NCI-H446 treated with DMSO at 0.1 percent for 48 hours (cell line): ENCODE data around the gene PUS10.
"Not testable (repeated sequence)": the region's sequence is repeated elsewhere in the genome, so short reads cannot be mapped to it uniquely, and the experiment has no call there.

Experiments
- DNase-seq: peaks from one replicate; lab custom pipeline; 2025; lab: John Stamatoyannopoulos, UW

PUS10 gene

DNA sequence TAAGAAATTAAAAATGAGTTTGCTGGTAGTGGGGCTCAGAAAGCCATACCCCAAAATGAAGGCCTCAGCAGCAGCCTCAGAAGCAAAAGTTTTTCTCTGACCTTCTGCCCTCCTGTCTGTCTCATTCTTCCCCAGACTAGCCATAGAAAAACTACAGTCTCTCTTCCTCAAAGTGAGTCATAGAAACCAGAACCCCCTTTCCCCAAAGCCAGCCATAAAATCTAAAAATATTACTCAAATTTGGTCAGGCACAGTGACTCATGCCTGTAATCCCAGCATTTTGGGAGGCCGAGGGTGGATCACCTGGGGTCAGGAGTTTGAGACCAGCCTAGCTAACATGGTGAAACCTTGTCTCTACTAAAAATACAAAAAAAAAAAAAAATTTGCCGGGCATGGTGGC, 5.8 kb downstream of the PUS10 start:
- DNase-seq, result not testable (repeated sequence)

DNA sequence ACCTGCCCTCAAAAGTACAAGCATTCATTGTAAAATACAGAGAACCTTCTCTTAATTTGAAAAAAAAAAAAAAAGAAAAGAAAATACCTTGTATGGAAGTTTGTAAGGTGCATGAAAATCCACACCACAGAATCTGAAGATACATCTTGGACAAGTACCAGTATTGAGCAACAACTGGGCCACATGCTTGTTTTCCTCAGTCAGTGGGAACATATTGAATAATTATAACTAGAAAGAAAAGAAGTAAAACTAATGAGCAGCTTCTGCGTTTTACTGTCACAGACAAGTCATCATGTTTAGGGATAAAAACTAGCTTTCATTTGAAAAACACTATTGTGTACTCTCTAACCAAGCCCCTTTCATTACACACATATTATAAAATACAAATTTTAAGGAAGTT, 6.4 kb downstream of the PUS10 start:
- no peak for DNase-seq

DNA sequence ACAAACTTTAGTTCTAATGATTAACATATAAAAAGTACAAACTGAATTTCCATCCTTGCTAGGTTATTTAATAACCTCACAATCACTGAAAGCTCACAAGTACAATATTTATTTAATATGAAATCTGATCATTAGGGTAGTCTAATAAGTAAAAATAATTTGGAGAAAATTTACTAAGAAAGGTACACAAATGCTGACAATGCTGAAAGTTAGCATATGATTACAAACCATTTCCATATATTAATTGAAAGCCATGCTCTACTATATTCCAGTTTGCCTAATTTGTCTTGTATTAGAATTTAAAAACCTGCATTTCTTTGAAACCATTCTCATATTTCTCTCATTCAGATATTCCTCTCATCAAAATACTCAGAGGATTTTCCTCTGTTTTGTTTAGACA, 8.7 kb downstream of the PUS10 start:
- no peak for DNase-seq

DNA sequence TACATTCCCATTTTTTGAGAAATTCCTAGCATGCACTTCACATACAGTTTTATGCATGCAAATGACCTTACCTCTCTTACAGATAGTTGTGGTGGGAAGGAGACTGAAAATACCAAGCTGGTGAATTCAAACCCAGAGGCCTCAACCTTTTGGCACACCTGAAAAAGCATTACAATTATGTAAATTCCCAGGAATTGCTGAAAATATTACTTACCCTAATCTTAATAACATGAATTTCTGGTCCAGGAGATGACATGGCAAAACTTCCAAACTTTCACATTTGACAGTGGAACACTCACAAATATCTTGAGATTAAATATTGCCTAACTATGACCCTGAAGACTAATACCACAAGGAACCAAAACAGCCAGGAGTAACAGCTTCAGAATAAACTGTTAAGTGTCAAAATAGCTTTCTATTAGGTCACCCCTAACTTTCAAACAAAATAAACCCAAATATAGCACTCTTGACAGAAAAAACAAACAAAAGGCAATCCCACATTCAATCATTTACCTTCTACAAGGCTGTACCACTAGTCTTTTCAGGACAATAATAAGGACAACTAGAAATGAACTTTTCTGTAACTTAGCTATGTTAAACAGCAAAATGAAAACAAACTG, 11.5 kb downstream of the PUS10 start:
- no peak for DNase-seq

DNA sequence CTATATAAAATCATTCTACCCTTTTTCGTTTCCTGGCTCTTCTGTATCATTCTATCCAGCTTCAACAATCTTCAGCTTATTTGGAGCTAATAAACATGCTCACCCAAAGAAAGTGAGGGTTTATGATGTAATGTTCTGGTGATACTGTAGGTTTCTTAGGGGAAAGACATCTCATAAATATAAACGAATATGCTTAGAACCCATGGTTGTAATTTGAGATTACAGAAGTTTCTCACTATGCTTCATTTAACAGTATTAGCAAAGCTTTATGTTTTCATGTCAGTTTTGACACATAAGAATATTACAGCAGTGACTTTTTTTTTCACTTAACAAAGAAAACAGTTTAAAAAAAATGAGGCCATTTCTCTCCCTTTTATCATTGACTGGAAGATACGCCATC, 12.3 kb downstream of the PUS10 start:
- no peak for DNase-seq

DNA sequence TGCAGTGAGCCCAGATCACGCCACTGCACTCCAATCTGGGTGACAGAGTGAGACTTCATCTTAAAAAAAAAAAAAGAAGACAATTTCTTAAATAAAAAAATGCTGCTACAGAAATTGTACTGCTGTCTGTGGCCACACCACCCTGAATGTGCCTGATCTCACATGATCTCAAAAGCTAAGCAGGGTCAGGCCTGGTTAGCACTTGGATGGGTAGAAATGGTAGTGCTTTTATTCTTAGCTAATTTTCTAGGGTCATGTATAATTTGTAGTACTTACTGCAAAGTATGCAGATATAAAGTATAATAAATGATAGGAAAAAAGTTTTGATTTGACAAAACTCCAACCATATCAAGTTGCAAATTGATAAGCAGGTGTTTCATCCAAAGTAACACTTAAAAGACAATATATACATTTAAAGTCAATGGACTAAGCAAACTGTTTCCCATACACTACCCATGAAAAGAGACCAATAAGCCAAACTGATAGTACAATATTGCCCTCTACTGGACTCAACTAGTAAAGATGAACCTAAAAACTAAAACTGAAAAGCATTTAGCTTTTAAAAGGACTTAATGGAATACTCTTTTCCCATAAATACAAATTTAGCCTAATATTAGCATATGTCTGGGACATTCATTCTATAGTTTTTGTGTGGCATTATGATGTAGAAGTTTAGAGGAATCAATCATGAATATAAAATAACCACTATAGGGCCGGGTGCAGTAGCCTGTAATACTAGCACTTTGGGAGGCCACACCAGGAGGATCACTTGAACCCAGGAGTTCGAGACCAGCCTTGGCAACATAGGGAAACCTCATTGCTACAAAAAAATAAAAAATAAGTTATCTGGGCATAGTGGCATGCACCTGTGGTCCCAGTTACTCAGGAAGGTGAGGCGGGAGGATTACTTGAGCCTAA, 19.2 kb downstream of the PUS10 start:
- peak; percentile 37 for DNase-seq

DNA sequence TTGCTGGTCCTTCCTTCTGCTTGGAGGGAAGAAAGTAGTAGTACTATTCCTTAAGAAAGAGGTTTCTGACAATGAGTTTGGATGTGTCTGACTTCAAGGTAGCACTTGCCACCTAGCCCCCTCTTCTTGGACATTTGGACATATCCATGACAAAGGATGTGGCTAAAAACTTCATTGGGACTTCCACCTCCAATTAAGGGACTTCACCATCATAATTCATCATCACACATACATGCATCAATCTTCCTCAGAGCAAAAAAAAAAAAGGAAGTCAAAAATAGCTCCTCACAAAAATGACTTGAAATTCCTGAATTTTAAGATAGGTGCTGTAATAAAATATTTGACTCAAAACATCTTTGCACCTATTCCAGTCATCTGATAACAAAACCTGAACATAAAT, 23.9 kb downstream of the PUS10 start:
- no peak for DNase-seq

DNA sequence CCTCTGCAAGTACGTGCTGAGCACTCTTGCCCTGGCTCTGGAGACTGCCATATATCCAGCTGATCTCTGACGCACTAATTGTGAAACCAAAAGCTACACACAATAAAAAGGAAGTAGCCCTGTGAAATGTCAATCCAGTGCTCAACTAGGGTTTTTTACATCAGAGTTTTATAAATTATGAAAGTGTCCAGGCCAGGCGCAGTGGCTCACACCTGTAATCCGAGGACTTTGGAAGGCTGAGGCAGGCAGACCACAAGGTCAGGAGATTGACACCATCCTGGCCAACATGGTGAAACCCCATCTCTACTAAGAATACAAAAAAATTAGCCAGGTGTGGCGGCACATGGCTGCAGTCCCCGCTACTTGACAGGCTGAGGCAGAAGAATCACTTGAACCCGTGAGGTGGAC, 25.1 kb downstream of the PUS10 start:
- no peak for DNase-seq

DNA sequence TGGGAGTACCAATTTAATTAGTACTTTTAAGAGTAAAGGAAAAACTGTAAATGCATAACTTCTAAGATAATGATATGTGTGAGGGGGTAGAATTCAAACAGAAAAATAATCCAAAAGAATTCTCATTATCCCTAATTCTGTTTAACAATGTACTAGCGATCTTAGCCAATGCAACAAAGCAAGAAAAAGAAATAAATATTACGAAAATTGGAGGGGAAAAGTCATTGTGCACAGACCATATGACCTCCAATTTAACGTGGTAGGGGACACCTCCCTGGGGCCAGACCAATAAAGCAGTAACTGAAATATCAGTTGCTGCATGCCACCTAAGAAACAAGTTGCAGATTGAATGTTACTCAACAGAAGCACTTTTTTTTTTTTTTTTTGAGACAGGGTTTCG, 26.4 kb downstream of the PUS10 start:
- no peak for DNase-seq

DNA sequence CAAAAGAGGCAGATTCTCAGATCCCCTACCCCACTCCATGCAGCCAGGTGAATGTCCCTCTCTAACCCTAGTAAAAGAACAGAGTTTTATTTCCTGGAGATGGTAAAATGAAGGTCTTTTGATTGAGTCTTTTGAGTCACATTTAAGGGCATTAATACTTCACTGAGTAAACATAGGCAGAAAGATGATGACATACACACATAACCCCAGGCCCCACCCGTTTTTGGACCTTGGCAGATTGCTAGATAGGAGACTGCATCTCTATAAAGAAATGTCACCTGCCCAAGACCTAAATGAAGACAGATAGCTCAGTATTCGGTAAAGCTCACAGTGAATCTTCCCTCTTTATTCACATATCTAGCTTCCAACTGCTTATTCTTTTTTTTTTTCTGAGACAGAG, 28.8 kb downstream of the PUS10 start:
- no peak for DNase-seq

DNA sequence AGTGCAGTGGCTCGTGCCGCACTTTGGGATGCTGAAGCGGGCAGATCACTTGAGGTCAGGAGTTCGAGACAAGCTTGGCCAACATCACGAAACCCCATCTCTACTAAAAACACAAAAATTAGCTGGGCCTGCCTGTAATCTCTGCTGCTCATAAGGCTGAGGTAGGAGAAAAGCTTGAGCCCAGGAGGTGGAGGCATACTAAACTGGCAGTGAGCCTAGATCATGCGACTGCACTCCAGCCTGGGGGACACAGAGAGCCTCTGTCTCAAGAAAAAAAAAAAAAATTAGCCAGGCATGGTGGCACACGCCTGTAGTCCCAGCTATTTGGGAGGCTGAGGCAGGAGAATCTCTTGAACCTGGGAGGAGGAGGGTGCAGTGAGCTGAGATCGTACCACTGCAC, 30.4 kb downstream of the PUS10 start:
- DNase-seq, result not testable (repeated sequence)

DNA sequence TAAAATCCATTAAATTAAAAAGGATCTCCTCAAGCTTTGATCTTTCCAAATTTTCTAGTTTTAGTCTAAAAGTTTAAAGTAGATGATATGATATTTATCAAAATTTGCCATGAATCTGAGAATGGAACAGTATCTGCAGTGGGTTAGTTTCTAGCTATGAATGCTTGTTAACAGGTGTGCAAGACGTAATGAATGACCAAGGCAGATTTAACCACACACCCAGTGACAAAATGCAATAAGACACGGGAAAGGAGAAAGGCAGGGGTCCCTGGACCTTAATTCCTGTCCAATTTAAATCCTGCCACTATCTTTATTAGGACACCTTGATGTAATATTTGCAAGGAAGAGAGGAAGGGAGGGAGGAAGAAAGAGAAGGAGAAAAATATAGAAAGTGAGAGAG, 31.0 kb downstream of the PUS10 start:
- DNase-seq, result no peak

DNA sequence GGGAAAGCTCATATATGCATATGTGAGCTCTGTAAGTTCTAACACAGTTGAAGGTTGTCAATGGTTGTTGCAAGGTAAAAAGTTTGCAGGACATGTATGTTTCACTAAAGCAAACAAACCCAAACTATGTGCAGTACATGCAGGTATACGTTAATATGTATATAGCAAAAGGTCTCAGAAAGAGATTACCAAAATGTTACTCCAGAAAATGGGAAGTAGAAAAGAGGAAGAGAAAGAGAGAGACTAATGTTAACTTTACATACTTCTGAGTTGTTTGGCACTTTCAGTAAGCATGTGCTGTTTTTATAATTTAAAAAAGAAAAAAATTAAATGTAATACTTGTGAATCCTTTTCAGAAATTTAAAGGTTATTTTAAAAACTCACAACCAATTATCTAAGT, 33.3 kb downstream of the PUS10 start:
- no peak for DNase-seq

DNA sequence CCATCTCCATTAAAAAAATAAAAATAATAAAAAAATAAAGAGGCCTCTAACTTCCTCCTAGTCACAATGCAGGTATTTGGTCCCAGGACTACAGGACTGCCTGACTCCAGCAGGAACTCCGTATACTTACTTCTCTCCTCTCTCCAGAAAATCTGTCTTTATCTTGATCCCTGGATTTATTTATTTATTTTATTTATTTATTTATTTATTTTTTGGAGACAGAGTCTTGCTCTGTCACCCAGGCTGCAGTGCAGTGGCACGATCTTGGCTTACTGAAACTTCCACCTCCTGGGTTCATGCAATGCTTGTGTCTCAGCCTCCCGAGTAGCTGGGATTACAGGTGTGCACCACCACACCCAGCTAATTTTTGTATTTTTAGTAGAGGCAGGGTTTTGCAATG, 36.0 kb downstream of the PUS10 start:
- DNase-seq, result not testable (repeated sequence)

DNA sequence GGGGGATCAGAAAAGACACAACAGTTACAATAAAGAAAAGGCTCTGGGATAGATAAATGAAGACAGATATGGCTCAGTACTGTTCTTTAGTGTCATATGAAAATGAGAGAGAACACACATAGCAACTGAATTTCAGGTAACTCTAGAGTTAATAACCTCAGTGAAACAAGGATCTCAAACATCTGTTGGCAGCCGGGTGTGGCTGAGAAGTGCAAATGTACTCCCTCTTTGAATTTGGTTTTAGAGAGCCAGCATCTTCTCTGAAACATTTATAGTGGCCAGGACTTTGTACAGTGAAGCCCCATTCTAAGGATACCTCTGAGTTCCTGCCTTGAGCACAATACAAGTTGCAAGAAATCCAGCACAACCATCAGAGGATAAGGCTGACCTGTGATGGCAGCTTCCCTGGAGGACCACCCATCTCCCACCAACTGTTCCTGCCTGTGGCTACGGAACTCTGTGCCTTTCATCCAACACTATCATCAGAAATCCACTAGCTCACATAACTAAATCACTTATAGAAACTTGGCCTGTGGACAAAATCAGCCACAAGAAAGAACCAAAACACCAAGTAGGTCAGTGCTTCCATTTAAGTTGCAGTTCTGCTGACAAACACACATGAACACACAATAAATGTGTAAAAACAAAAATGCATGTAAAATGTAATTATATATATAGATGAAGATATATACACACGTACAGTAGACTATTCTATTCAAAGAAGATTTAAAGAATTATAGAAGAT, 37.8 kb downstream of the PUS10 start:
- DNase-seq, result no peak

DNA sequence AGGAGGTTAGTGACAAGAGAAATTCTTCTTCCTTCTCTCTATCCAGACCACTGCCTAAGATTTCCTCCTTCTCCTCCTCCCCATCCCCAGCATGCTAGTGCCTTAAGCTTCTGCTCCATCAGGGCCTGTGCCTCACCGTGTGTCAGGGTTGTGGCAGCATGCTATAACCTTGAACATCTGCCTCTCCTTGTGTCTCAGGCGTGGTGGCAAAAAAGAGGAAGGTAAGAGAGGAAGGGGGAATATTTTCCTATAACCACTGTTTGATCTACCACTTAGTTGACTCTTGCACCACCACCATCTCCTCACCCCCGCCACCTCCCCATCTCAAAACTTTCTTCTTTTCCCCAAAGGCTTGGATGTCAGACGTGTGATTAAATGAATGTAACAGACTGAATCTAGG, 38.8 kb downstream of the PUS10 start:
- no peak for DNase-seq

DNA sequence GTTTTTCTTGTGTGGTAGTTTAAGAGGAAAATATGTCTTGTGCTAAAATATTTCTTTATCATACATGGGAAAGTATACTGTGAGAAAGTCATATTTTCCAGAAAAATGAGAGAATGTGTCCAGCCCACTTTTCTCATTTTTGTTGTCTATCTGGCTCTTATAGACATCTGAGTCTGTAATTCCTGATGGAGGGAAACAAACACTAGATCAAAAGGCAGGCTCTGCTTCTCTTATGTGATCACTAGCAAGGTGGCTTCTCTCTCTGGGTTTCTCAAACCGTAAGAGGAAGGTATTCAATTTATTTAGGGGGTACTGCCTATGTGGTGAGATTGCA, 40.5 kb downstream of the PUS10 start:
- DNase-seq, result no peak

DNA sequence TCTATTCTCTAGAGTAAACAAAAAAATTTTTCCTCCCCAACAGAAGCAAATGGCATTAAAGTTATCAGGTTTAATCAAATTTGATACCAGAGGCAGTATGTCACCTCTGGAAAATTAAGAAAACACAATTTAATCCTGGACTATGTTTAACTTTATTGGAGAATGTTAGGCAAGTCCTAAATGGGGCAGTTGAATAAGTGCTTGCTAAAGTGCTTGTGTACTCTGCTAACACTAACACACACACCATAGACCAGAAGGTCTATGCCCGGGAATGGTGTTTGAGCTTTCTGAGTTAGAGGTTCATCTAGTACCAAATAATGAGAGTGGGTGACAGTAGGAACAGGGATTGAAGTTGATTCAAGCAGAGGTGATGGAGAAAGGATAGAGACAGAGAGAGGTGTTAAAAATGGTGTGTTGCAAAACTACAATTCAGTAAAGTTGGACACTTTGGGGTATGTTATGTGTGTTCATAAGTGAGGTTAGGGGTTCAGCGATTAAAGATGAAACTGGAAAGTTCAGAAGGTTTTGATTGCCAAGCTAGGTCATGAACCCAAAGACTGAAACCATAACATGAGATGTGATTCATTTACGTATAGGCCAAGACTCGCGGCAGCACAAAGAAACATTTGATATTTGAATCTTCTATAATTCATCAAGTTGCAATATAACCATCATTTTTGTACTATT, 41.0 kb downstream of the PUS10 start:
- no peak for DNase-seq

DNA sequence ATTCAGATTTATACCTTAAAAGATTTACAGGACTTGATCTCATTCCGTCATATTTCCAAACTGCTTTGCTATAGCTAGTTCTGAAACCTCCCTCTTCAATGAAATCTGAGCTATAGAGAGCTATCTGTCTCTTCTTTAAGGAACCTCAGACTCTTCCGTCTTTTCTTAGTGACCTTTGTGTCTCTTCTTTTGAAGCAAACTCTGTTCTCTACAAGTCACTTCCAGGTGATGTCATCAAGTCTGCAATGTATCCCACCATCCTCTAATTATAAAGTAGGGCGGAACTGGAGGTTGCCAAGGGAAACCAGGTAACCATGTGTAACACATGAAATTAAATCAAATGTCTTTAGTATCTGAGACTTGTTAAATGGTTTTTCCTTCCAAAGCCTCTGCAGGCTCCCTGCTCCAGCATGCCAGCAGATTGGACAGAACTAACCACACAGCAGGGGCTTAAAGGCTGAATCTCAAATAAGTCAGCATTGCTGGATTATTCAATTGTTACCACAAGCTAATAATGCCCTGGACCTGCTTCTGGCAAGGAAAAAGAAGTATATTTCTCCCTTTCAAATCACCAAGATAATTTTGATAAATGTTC, 41.7 kb downstream of the PUS10 start:
- DNase-seq, result no peak

DNA sequence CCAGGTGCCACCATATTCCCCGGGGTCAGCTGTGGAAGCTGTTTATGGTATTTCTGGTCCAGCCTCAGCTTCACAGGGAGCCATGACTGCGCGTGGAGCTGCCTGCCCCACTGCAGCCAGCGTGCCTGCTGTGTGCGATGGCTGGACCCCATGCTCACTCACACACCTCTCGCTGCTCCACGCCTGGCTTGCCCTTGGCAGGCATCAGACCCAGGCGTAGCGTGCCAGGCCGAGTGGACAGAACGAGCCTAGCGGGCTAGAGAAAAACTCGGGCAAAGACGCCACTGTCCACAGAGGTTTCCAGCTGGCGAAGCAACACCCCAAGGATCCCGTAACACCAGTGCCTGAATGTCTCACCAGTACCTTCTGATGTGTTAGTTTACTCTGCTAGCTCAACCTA, 43.4 kb downstream of the PUS10 start:
- no peak for DNase-seq

DNA sequence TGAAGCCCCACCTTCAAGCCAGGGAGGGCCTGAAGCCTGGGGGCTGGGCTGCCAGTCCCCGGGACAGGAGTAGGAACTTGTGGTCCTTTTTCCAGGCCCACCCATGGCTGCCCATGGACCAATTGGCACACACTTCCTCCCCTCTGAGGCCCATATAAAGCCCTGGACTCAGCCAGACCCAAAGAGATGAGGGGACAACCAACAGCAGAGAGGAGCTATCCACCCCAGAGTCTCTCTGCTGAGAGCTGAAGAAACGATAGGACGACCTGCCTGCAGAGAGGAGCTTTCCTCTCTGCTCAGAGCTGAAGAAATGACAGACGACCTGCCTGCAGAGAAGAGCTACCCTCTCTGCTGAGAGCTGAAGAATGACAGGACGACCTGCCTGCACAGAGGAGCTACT, 44.4 kb downstream of the PUS10 start:
- DNase-seq, result no peak
